ENCODE data around the gene EFCAB11. TPM values are rescaled to one million over a fixed set of nuclear protein-coding genes. Genes with fewer than 3 reads are reported as not detected.

Gene EFCAB11
- total and polyA plus RNA-seq, 2 donors (not counting 1 experiment from before 2014, with no cell fraction given), result 4.2 to 13.8 TPM

DNA sequence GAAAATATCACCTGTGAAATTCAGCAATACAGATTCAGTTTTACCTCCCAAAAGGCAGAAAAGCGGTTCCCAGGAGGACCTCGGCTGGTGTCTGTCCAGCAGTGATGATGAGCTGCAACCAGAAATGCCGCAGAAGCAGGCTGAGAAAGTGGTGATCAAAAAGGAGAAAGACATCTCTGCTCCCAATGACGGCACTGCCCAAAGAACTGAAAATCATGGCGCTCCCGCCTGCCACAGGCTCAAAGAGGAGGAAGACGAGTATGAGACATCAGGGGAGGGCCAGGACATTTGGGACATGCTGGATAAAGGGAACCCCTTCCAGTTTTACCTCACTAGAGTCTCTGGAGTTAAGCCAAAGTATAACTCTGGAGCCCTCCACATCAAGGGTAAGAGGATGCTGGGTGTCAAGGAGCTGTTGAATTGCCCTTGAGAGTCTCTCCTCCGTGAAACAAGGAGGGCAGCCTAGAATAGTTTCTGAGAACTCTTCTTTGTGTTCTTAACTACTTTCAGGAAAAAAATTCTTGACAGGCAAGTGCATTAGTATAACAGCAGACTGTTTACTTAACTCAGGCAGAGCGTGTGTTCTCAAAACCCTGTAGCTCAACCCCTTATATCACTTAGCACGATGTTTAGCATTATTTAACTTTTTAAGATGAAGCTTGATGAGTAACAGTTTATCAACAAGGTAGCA lies 8.9 kb upstream of the EFCAB11 start:
- H4K20me1 ChIP-seq (ENCODE audit: control insufficient read depth, insufficient read depth, low read length, poor library complexity, severe bottlenecking), result peaks cover 4% of the 10 kb centered on the region
- H2AFZ ChIP-seq (ENCODE audit: insufficient read depth, low read depth, low read length, poor library complexity, severe bottlenecking), result no peak overlapping the region
- H3K9me3 Mint-ChIP-seq (ENCODE audit: insufficient read depth), result no peaks in the 10 kb centered on the region
- H3K9me3 ChIP-seq (ENCODE audit: control extremely low read depth in 1 of 3, control insufficient read depth in 2 of 3, insufficient read depth in 1 of 3, low read length in 2 of 3), result peaks cover 0 to under 1% (median under 1%) of the 10 kb centered on the region in 3 donors
- peaks cover 43% of the 10 kb centered on the region for H3K79me2 ChIP-seq (ENCODE audit: control insufficient read depth, insufficient read depth, low read length)
- ChIA-PET CTCF (interaction anchor here (5.2 kb wide), 1 partner anchor 10 kb away, joined by 24 read pairs; no protein-coding TSS in a partner anchor), POLR2A (no interaction called here)
- WGBS (ENCODE audit: insufficient coverage), result 72% methylated on average over 6 of the region's 10 CpGs
- peaks cover 18% of the 10 kb centered on the region for H3K4me1 Mint-ChIP-seq
- no peak overlapping the region for H3K4me2 ChIP-seq (replicated peaks; ENCODE audit: low read depth, low read length, poor library complexity, severe bottlenecking)
- H3K4me1 ChIP-seq (ENCODE audit: control insufficient read depth in 2 of 2, insufficient read depth in 2 of 2, low read length in 2 of 2), result peaks cover 0 to 4% of the 10 kb centered on the region in 2 donors
- no peak overlapping the region for H3K4me3 Mint-ChIP-seq
- H3K9ac ChIP-seq (ENCODE audit: low read length), result no peak overlapping the region
- no peak overlapping the region for H3K4me3 ChIP-seq (ENCODE audit: control extremely low read depth in 1 of 5, extremely low read depth in 1 of 5, insufficient read depth in 1 of 5, low read depth in 2 of 5, low read length in 4 of 5)
- H3K27me3 ChIP-seq (replicated peaks in 1 of 4; ENCODE audit: control extremely low read depth in 1 of 4, control insufficient read depth in 3 of 4, insufficient read depth in 4 of 4, low read length in 3 of 4), result no peaks in the 10 kb centered on the region
- DNase-seq (no peak), ATAC-seq (ENCODE audit: low read depth) (no peak)
- H3K27me3 Mint-ChIP-seq, result no peaks in the 10 kb centered on the region
- intact Hi-C loops (cut with micrococcal nuclease), result no loop called here
- no peak for TF ChIP-seq CTCF (IDR thresholded peaks at IDR 0.05)
- no peak for TF ChIP-seq EZH2 (IDR thresholded peaks at IDR 0.05; ENCODE audit: borderline replicate concordance, insufficient read depth, low read depth, low read length, poor library complexity, severe bottlenecking)
- no peak overlapping the region for H3K27ac Mint-ChIP-seq
- peaks cover 4 to 46% of the 10 kb centered on the region in 2 experiments for H3K36me3 ChIP-seq (replicated peaks in 1 of 2; ENCODE audit: control extremely low read depth in 1 of 2, control insufficient read depth in 1 of 2, extremely low read depth in 1 of 2, insufficient read depth in 2 of 2, low read length in 1 of 2)
- no peak overlapping the region for H3K27ac ChIP-seq (ENCODE audit: low read length in 2 of 2)

- ChIA-PET CTCF (interaction anchor here (2.4 to 5.2 kb wide), 2 partner anchors 12 to 22 kb away, joined by 8 to 24 read pairs; no protein-coding TSS in a partner anchor), POLR2A (no interaction called here)
- no peaks in the 10 kb centered on the region for H3K9me3 Mint-ChIP-seq (ENCODE audit: insufficient read depth)
- peaks cover 61% of the 10 kb centered on the region for H3K79me2 ChIP-seq (ENCODE audit: control insufficient read depth, insufficient read depth, low read length)
- no peak overlapping the region for H3K4me2 ChIP-seq (replicated peaks; ENCODE audit: low read depth, low read length, poor library complexity, severe bottlenecking)
- no peak overlapping the region for H3K27ac Mint-ChIP-seq
- intact Hi-C loops (cut with micrococcal nuclease), result no loop called here
- peaks cover 16% of the 10 kb centered on the region for H4K20me1 ChIP-seq (ENCODE audit: control insufficient read depth, insufficient read depth, low read length, poor library complexity, severe bottlenecking)
- H3K4me3 ChIP-seq (ENCODE audit: control extremely low read depth in 1 of 5, extremely low read depth in 1 of 5, insufficient read depth in 1 of 5, low read depth in 2 of 5, low read length in 4 of 5), result no peak overlapping the region
- TF ChIP-seq CTCF (IDR thresholded peaks at IDR 0.05), result no peak
- peaks cover 0 to 9% (median 6%) of the 10 kb centered on the region in 3 donors for H3K9me3 ChIP-seq (ENCODE audit: control extremely low read depth in 1 of 3, control insufficient read depth in 2 of 3, insufficient read depth in 1 of 3, low read length in 2 of 3)
- peaks cover 38% of the 10 kb centered on the region for H3K4me1 Mint-ChIP-seq
- ATAC-seq (ENCODE audit: low read depth) (no peak), DNase-seq (no peak)
- WGBS (ENCODE audit: insufficient coverage), result 100% methylated on average over 3 of the region's 3 CpGs
- H3K4me1 ChIP-seq (ENCODE audit: control insufficient read depth in 2 of 2, insufficient read depth in 2 of 2, low read length in 2 of 2), result peaks cover 14 to 16% of the 10 kb centered on the region in 2 donors
- no peaks in the 10 kb centered on the region for H3K27me3 Mint-ChIP-seq
- no peak overlapping the region for H3K27ac ChIP-seq (ENCODE audit: low read length in 2 of 2)
- no peak overlapping the region for H3K9ac ChIP-seq (ENCODE audit: low read length)
- H2AFZ ChIP-seq (ENCODE audit: insufficient read depth, low read depth, low read length, poor library complexity, severe bottlenecking), result no peak overlapping the region
- peaks cover 0 to 30% of the 10 kb centered on the region in 2 experiments for H3K36me3 ChIP-seq (replicated peaks in 1 of 2; ENCODE audit: control extremely low read depth in 1 of 2, control insufficient read depth in 1 of 2, extremely low read depth in 1 of 2, insufficient read depth in 2 of 2, low read length in 1 of 2)
- H3K4me3 Mint-ChIP-seq, result no peak overlapping the region
- H3K27me3 ChIP-seq (replicated peaks in 1 of 4; ENCODE audit: control extremely low read depth in 1 of 4, control insufficient read depth in 3 of 4, insufficient read depth in 4 of 4, low read length in 3 of 4), result no peaks in the 10 kb centered on the region
Observed at GRCh38 chr14:89960914-89961313, 6.4 kb upstream of the EFCAB11 start.

Measured in B cell (primary cell).